GM19238 (cell line): ENCODE measurements around the gene MUC6.

Experiments used
- DNase-seq: peaks from one replicate; pipeline ENCODE4 v3.0.0; 2011; ENCODE audit warnings: low spot score; ENCODE audit not compliant: insufficient read length

Gene MUC6

GRCh38 chr11:1036303-1036923, at the start of gene MUC6:
Gene MUC6 (minus strand): TSS chr11:1036718. CDS start chr11:1036655, 63 bp downstream.
- no peak for DNase-seq

GRCh38 chr11:1085440-1086170, 49.1 kb upstream of the MUC6 start:
- DNase-seq: no peak

- DNase-seq: no peak
These were observed 48.3 kb upstream of the MUC6 start for GRCh38 chr11:1084561-1085439.

GRCh38 chr11:1083621-1084551, 47.4 kb upstream of the MUC6 start:
- no peak for DNase-seq

- no peak for DNase-seq
These were observed 46.5 kb upstream of the MUC6 start for GRCh38 chr11:1082728-1083620.

- DNase-seq: no peak
These were observed 45.8 kb upstream of the MUC6 start for GRCh38 chr11:1082346-1082727.

- DNase-seq: no peak
These were observed 45.2 kb upstream of the MUC6 start for GRCh38 chr11:1081601-1082311.

- DNase-seq: no peak
These were observed 41.7 kb upstream of the MUC6 start for GRCh38 chr11:1078191-1078601.

- no peak for DNase-seq
These were observed 41.0 kb upstream of the MUC6 start for GRCh38 chr11:1077417-1078119.

- no peak for DNase-seq
These were observed 40.5 kb upstream of the MUC6 start for GRCh38 chr11:1077033-1077416.

GRCh38 chr11:1076061-1076665, 39.6 kb upstream of the MUC6 start:
- no peak for DNase-seq

GRCh38 chr11:1075341-1075911, 38.9 kb upstream of the MUC6 start:
- no peak for DNase-seq

- no peak for DNase-seq
These were observed 38.0 kb upstream of the MUC6 start, which contains the start of gene MUC2 for GRCh38 chr11:1074244-1075221. Gene MUC2 (plus strand): TSS chr11:1074874.

- DNase-seq: no peak
These were observed 37.3 kb upstream of the MUC6 start for GRCh38 chr11:1073851-1074243.

- DNase-seq: no peak
These were observed 36.8 kb upstream of the MUC6 start for GRCh38 chr11:1073261-1073724.

GRCh38 chr11:1072821-1073231, 36.3 kb upstream of the MUC6 start:
- DNase-seq: no peak
